SU-DHL-6 (cell line): ENCODE data around the gene ZDHHC11.

Experiments used
- H2AFZ ChIP-seq: fragments of 200-600 bp; sonication (generic); 2 replicates; pipeline ENCODE4 v1.6.1; 2014; ENCODE audit warnings: low read depth, mild to moderate bottlenecking, moderate library complexity, mixed read lengths, antibody characterized with exemption, low read length; ENCODE audit not compliant: severe bottlenecking
- H3F3A ChIP-seq: fragments of 200-600 bp; shearing (Covaris generic); 2 replicates; pipeline ENCODE4 v1.6.0; 2016; ENCODE audit warnings: antibody characterized with exemption, mild to moderate bottlenecking; ENCODE audit not compliant: insufficient read depth
- H3K27ac ChIP-seq: fragments of 200-600 bp; sonication (generic); 2 replicates; pipeline ENCODE4 v1.5.1; 2016; ENCODE audit warnings: low read depth, mild to moderate bottlenecking, low read length, moderate library complexity, mixed read lengths
- H3K27me3 ChIP-seq: fragments of 200-600 bp; sonication (generic), shearing (Covaris generic); 2 replicates; pipeline ENCODE4 v1.6.0; 2014; ENCODE audit warnings: mild to moderate bottlenecking, low read length
- H3K36me3 ChIP-seq: fragments of 200-600 bp; sonication (generic); 2 replicates; pipeline ENCODE4 v1.6.1; 2014; ENCODE audit warnings: mild to moderate bottlenecking, low read length, mixed read lengths
- H3K4me2 ChIP-seq: fragments of 300-600, 200-600 bp; shearing (Covaris generic), sonication (generic); 2 replicates; pipeline ENCODE4 v1.6.0; 2014; ENCODE audit warnings: low read length, low read depth, mild to moderate bottlenecking; ENCODE audit not compliant: poor library complexity, severe bottlenecking
- H3K4me3 ChIP-seq: fragments of 200-600 bp; sonication (generic); 2 replicates; pipeline ENCODE4 v1.5.1; 2014; ENCODE audit warnings: antibody characterized with exemption, low read length, mild to moderate bottlenecking, mixed read lengths; ENCODE audit not compliant: insufficient read depth, poor library complexity, severe bottlenecking
- H3K79me2 ChIP-seq: fragments of 200-600 bp; sonication (generic); 2 replicates; pipeline ENCODE4 v1.6.1; 2014; ENCODE audit warnings: mild to moderate bottlenecking, low read length, moderate library complexity; ENCODE audit not compliant: insufficient read depth
- H3K9ac ChIP-seq: fragments of 200-600 bp; sonication (generic); 2 replicates; pipeline ENCODE4 v1.7.0; 2014; ENCODE audit warnings: mild to moderate bottlenecking, low read length
- H3K9me2 ChIP-seq: fragments of 200-600 bp; sonication (generic); replicated peaks from 2 replicates; pipeline ENCODE4 v1.6.1; 2014; ENCODE audit warnings: low read length; ENCODE audit not compliant: insufficient read depth
- H3K9me3 ChIP-seq: fragments of 200-600 bp; sonication (generic); 2 replicates; pipeline ENCODE4 v1.6.1; 2014; ENCODE audit warnings: low read length, mixed read lengths; ENCODE audit not compliant: insufficient read depth
- H4K20me1 ChIP-seq: fragments of 200-600 bp; sonication (generic); 2 replicates; pipeline ENCODE4 v1.6.1; 2014; ENCODE audit warnings: low read depth, mild to moderate bottlenecking, antibody characterized with exemption, low read length, moderate library complexity, mixed read lengths
- CTCF ChIP-seq: fragments of 200-600 bp; sonication (generic); IDR thresholded peaks from one replicate; pipeline ENCODE4 v1.5.1; 2017; ENCODE audit warnings: antibody characterized with exemption, mild to moderate bottlenecking, low read length, moderate library complexity; ENCODE audit not compliant: insufficient read depth, poor library complexity, severe bottlenecking
- EZH2phosphoT487 ChIP-seq: fragments of 200-600 bp; sonication (generic), shearing (Covaris generic); conservative IDR thresholded peaks from 2 replicates; pipeline ENCODE4 v1.6.1; 2018; ENCODE audit warnings: mild to moderate bottlenecking, antibody characterized with exemption, low read length, moderate library complexity, mixed read lengths

The ZDHHC11 gene

GRCh38 chr5:885127-885442, 34.3 kb upstream of the ZDHHC11 start:
- TF ChIP-seq CTCF, result no peak
- TF ChIP-seq EZH2phosphoT487, result no peak
- no peak overlapping the region for H3K27ac ChIP-seq
- peaks cover 29% of the 10 kb centered on the region for H3K36me3 ChIP-seq
- H2AFZ ChIP-seq, result no peak overlapping the region
- no peak overlapping the region for H3K4me3 ChIP-seq
- peaks cover 37% of the 10 kb centered on the region for H3K79me2 ChIP-seq
- no peaks in the 10 kb centered on the region for H3K27me3 ChIP-seq
- no peaks in the 10 kb centered on the region for H3K9me2 ChIP-seq
- H3F3A ChIP-seq, result no peaks in the 10 kb centered on the region
- no peaks in the 10 kb centered on the region; the same call in 1 of the 2 replicates for H4K20me1 ChIP-seq
- H3K9ac ChIP-seq, result no peak overlapping the region
- H3K9me3 ChIP-seq, result no peaks in the 10 kb centered on the region
- no peak overlapping the region for H3K4me2 ChIP-seq

- no peaks in the 10 kb centered on the region for H3K9me3 ChIP-seq
- no peaks in the 10 kb centered on the region; the same call in 1 of the 2 replicates for H4K20me1 ChIP-seq
- no peaks in the 10 kb centered on the region for H3K27me3 ChIP-seq
- H3K9me2 ChIP-seq, result no peaks in the 10 kb centered on the region
- peaks cover 36% of the 10 kb centered on the region for H3K79me2 ChIP-seq
- no peak overlapping the region for H3K4me2 ChIP-seq
- peaks cover 29% of the 10 kb centered on the region for H3K36me3 ChIP-seq
- H3K4me3 ChIP-seq, result no peak overlapping the region
- no peak for TF ChIP-seq CTCF
- no peak for TF ChIP-seq EZH2phosphoT487
- H2AFZ ChIP-seq, result no peak overlapping the region
- H3K27ac ChIP-seq, result no peak overlapping the region
- no peak overlapping the region for H3K9ac ChIP-seq
- no peaks in the 10 kb centered on the region for H3F3A ChIP-seq
Measured at GRCh38 chr5:884345-885126, 33.8 kb upstream of the ZDHHC11 start.

GRCh38 chr5:883475-884181, 32.8 kb upstream of the ZDHHC11 start:
- Histone ChIP-seq H3K9me3 (no peaks in the 10 kb centered on the region), H3K36me3 (peaks cover 25% of the 10 kb centered on the region), H2AFZ (no peak overlapping the region), H4K20me1 (no peaks in the 10 kb centered on the region; the same call in 1 of the 2 replicates), H3K9ac (no peak overlapping the region), H3K27me3 (no peaks in the 10 kb centered on the region), H3F3A (no peaks in the 10 kb centered on the region), H3K27ac (no peak overlapping the region), H3K4me3 (no peak overlapping the region), H3K9me2 (no peaks in the 10 kb centered on the region), H3K4me2 (no peak overlapping the region), H3K79me2 (peaks cover 36% of the 10 kb centered on the region)
- TF ChIP-seq CTCF, result no peak
- TF ChIP-seq EZH2phosphoT487, result no peak
